ENCODE measurements around the gene SUPT20HL2. TPM values are rescaled to one million over a fixed set of nuclear protein-coding genes. Genes with fewer than 3 reads are reported as not detected.

SUPT20HL2 gene
- total RNA-seq, 2 donors from 2014 or later: 0.14 to 10.5 TPM

DNA sequence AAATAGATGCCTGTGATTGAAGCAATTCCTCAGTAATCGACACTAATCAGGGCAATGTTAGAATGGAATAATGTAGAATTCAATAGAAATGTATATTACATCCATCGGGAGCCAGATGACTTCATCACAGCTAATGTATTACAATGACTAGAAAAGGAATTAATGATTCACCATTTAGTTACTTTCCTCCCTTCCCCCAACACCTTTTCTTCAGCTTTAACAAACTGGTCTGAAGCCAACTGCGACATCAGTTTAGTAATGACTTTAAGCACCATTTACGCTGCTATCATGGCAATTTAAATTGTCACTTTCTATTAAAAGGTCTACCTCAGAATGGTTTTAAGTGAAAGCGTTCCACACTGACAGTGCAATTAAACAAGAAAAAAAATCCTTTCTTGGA is 45.1 kb downstream of the SUPT20HL2 start:
- Histone ChIP-seq H3K36me3 (no peaks in the 10 kb centered on the region), H3K9me3 (no peaks in the 10 kb centered on the region), H3K4me3 (no peak overlapping the region), H3K27me3 (replicated peaks; ENCODE audit: insufficient read depth) (no peaks in the 10 kb centered on the region), H3K4me1 (replicated peaks) (no peaks in the 10 kb centered on the region), H3K27ac (no peak overlapping the region)
- no peak for DNase-seq (ENCODE audit: low spot score)
- intact Hi-C loops (cut with DNase I): no loop called here
- 77% methylated on average over 5 of the region's 5 CpGs for WGBS
- no peak for TF ChIP-seq POLR2AphosphoS5 (IDR thresholded peaks at IDR 0.05)
- TF ChIP-seq POLR2A (IDR thresholded peaks at IDR 0.05): no peak
- TF ChIP-seq, protein P1, sequence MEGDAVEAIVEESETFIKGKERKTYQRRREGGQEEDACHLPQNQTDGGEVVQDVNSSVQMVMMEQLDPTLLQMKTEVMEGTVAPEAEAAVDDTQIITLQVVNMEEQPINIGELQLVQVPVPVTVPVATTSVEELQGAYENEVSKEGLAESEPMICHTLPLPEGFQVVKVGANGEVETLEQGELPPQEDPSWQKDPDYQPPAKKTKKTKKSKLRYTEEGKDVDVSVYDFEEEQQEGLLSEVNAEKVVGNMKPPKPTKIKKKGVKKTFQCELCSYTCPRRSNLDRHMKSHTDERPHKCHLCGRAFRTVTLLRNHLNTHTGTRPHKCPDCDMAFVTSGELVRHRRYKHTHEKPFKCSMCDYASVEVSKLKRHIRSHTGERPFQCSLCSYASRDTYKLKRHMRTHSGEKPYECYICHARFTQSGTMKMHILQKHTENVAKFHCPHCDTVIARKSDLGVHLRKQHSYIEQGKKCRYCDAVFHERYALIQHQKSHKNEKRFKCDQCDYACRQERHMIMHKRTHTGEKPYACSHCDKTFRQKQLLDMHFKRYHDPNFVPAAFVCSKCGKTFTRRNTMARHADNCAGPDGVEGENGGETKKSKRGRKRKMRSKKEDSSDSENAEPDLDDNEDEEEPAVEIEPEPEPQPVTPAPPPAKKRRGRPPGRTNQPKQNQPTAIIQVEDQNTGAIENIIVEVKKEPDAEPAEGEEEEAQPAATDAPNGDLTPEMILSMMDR (IDR thresholded peaks at IDR 0.05): no peak

DNA sequence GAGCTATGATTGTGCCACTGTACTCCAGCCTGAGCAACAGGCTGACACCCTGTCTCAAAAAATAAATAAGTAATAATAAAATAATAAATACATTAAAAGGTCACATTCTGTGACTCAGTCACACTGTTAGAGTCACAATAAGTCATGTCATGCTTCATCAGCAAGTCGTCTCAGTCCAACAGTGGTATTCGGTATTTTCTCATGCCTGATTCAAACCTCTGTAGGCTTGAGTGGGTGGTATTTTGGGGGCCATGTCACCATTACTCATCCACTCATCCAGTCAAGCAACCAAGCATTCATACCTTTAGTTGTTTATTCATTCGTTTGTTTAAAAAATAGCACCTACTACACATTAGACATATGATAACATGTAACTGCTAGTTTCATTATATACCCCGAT is 46.9 kb downstream of the SUPT20HL2 start:
- TF ChIP-seq, protein P1 (IDR thresholded peaks at IDR 0.05): no peak
- TF ChIP-seq POLR2A (IDR thresholded peaks at IDR 0.05) (no peak), POLR2AphosphoS5 (IDR thresholded peaks at IDR 0.05) (no peak)
- Histone ChIP-seq H3K9me3 (no peaks in the 10 kb centered on the region), H3K27ac (no peak overlapping the region), H3K4me3 (no peak overlapping the region), H3K36me3 (no peaks in the 10 kb centered on the region), H3K4me1 (replicated peaks) (no peaks in the 10 kb centered on the region), H3K27me3 (replicated peaks; ENCODE audit: insufficient read depth) (no peaks in the 10 kb centered on the region)
- no peak for DNase-seq (ENCODE audit: low spot score)
- intact Hi-C loops (cut with DNase I): no loop called here
- 94% methylated on average over 4 of the region's 4 CpGs for WGBS

DNA sequence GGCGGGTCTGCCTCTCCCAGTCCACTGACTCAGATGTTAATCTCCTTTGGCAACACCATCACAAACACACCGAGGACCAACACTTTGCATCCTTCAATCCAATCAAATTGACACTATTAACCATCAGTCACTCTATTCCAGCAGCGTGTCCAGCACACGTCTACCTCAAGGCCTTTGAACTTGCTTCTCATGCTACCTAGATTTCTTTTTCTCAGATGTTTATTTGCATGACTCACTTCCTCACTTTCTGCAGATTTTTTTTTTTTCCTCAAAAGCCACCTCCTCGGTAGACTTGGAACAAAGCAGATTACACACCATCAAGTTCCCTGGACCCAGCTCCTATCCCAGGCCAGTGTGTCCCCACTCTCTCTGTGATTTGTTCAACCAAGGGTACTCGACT is 49.5 kb downstream of the SUPT20HL2 start:
- TF ChIP-seq POLR2AphosphoS5 (IDR thresholded peaks at IDR 0.05) (no peak), POLR2A (IDR thresholded peaks at IDR 0.05) (no peak)
- TF ChIP-seq, protein P1 (IDR thresholded peaks at IDR 0.05): no peak
- no peak for DNase-seq (ENCODE audit: low spot score)
- H3K4me1 ChIP-seq (replicated peaks): no peaks in the 10 kb centered on the region
- WGBS: 79% methylated on average over 6 of the region's 6 CpGs
- no peak overlapping the region for H3K27ac ChIP-seq
- no peaks in the 10 kb centered on the region for H3K9me3 ChIP-seq
- H3K4me3 ChIP-seq: no peak overlapping the region
- no peaks in the 10 kb centered on the region for H3K27me3 ChIP-seq (replicated peaks; ENCODE audit: insufficient read depth)
- no peaks in the 10 kb centered on the region for H3K36me3 ChIP-seq
- intact Hi-C loops (cut with DNase I): no loop called here

DNA sequence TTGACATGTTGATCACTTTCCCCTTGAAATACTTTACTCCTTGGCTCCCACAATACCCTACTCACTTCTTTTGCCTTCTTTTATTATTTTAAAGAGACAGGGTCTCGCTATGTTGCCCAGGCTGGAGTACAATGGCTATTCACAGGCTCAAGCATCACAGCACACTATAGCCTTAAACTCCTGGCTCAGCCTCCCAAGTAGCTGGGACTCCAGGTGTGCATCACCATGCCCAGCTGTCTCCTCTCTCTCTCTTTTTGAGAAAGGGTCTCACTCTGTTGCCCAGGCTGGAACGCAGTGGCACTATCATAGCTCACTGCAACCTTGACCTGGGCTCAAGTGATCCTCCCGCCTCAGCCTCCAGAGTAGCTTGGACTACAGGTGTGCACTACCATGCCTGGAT is 51.6 kb downstream of the SUPT20HL2 start:
- no peaks in the 10 kb centered on the region for H3K4me1 ChIP-seq (replicated peaks)
- intact Hi-C loops (cut with DNase I): no loop called here
- no peak overlapping the region for H3K27ac ChIP-seq
- H3K4me3 ChIP-seq: no peak overlapping the region
- no peaks in the 10 kb centered on the region for H3K36me3 ChIP-seq
- H3K9me3 ChIP-seq: no peaks in the 10 kb centered on the region
- WGBS: 90% methylated on average over 1 of the region's 3 CpGs
- no peak for DNase-seq (ENCODE audit: low spot score)
- no peaks in the 10 kb centered on the region for H3K27me3 ChIP-seq (replicated peaks; ENCODE audit: insufficient read depth)
- TF ChIP-seq POLR2A (IDR thresholded peaks at IDR 0.05): no peak
- TF ChIP-seq, protein P1 (IDR thresholded peaks at IDR 0.05): no peak
- no peak for TF ChIP-seq POLR2AphosphoS5 (IDR thresholded peaks at IDR 0.05)

Other genes starting within 250 kb of the SUPT20HL2 start
- gene ZFX, start 164.3 kb downstream of the SUPT20HL2 start, total RNA-seq: 10 to 100 TPM; 42.0 to 43.5 TPM
- under 1 TPM in 1 of 2 donors, not detected in 1; 0.40 TPM for gene SUPT20HL1, start 46.6 kb upstream of the SUPT20HL2 start, total RNA-seq
- 10 to 100 TPM; 41.6 to 54.3 TPM for gene PDK3, start 151.2 kb upstream of the SUPT20HL2 start, total RNA-seq